MCF 10A (cell line): ENCODE measurements around the gene STARD13. TPM values are rescaled to one million over a fixed set of nuclear protein-coding genes. Genes with fewer than 3 reads are reported as not detected.

Experiments used
- BruUV-seq: library from RNA; stranded (reverse); fragments of 400-500 nt; replicated peaks from 2 replicates; lab custom pipeline; 2021; lab: Mats Ljungman, UMichigan
- CTCF ChIA-PET: fragments of 300-600 bp; sonication (Branson Sonifier 250); formaldehyde crosslinking; extraction: SDS; loops from one replicate; lab custom pipeline; 2021; ENCODE audit warnings: antibody characterized with exemption, inconsistent platforms; lab: Yijun Ruan, JAX
- POLR2A ChIA-PET: fragments of 300-600, 350-650 bp; sonication (Branson Sonifier 250); formaldehyde crosslinking; extraction: SDS; loops from one replicate; lab custom pipeline; 2020; ENCODE audit warnings: antibody characterized with exemption, inconsistent platforms; lab: Yijun Ruan, JAX
- DNase-seq: peaks from one replicate; pipeline ENCODE4 v3.0.0-alpha.2; 2018; ENCODE audit not compliant: unreplicated experiment
- H3K27ac Mint-ChIP-seq: one replicate; pipeline ENCODE4 v1.8.0; 2022; ENCODE audit warnings: mild to moderate bottlenecking, low read depth, mixed read lengths; ENCODE audit not compliant: unreplicated experiment
- H3K27me3 Mint-ChIP-seq: one replicate; pipeline ENCODE4 v1.8.0; 2022; ENCODE audit warnings: mixed read lengths; ENCODE audit not compliant: insufficient read depth, unreplicated experiment
- H3K36me3 Mint-ChIP-seq: one replicate; pipeline ENCODE4 v1.8.0; 2022; ENCODE audit warnings: mild to moderate bottlenecking, moderate library complexity, mixed read lengths; ENCODE audit not compliant: insufficient read depth, unreplicated experiment
- H3K4me1 Mint-ChIP-seq: one replicate; pipeline ENCODE4 v1.8.0; 2022; ENCODE audit warnings: mixed read lengths; ENCODE audit not compliant: insufficient read depth, unreplicated experiment
- H3K4me3 Mint-ChIP-seq: one replicate; pipeline ENCODE4 v1.8.0; 2022; ENCODE audit warnings: mild to moderate bottlenecking, moderate library complexity, mixed read lengths; ENCODE audit not compliant: unreplicated experiment
- H3K9me3 Mint-ChIP-seq: one replicate; pipeline ENCODE4 v1.8.0; 2022; ENCODE audit warnings: mixed read lengths; ENCODE audit not compliant: unreplicated experiment
- CTCF ChIP-seq: fragments of 200-600 bp; IDR thresholded peaks from one replicate; pipeline ENCODE4 v1.8.0; 2022; ENCODE audit warnings: antibody characterized with exemption, mild to moderate bottlenecking; ENCODE audit not compliant: unreplicated experiment
- intact Hi-C: fragments of 100-400 bp; cut with micrococcal nuclease; formaldehyde crosslinking; loops from 2 replicates; pipeline ENCODE4 v1.14.1; 2022
- total RNA-seq: library from RNA; stranded (reverse); gene quantifications from 2 replicates; pipeline ENCODE4 v1.2.3, GENCODE V29; 2022

The STARD13 gene
- total RNA-seq, 1 experiment from 2014 or later: 31.9 TPM

GRCh38 chr13:33284916-33285315 lies 639 bp downstream of the STARD13 start:
- intact Hi-C loops: loop anchor here (1.0 to 2.0 kb wide), 3 partner anchors 22 to 258 kb away; no protein-coding TSS in a partner anchor
- no peak for DNase-seq
- peak overlapping the region; percentile 95 for H3K27ac Mint-ChIP-seq
- no peaks in the 10 kb centered on the region for H3K9me3 Mint-ChIP-seq
- TSS peak; percentile 65 for BruUV-seq
- no peak for TF ChIP-seq CTCF
- H3K4me1 Mint-ChIP-seq: peaks cover 37% of the 10 kb centered on the region
- ChIA-PET CTCF (interaction anchor here (0.8 to 1.6 kb wide), 5 partner anchors 8 to 696 kb away, joined by 3 to 6 read pairs (median 4); no protein-coding TSS in a partner anchor), POLR2A (interaction anchor here (0.7 to 5.8 kb wide), 41 partner anchors 9 to 746 kb away, joined by 3 to 192 read pairs (median 5); partner anchors contain the start of gene N4BP2L2)
- H3K36me3 Mint-ChIP-seq: peaks cover 12% of the 10 kb centered on the region
- peak overlapping the region; percentile 91 for H3K4me3 Mint-ChIP-seq
- no peaks in the 10 kb centered on the region for H3K27me3 Mint-ChIP-seq

- ChIA-PET POLR2A (interaction anchor here (0.6 to 5.8 kb wide), 16 partner anchors 8 to 968 kb away, joined by 3 to 192 read pairs (median 14); no protein-coding TSS in a partner anchor), CTCF (interaction anchor here (0.6 to 0.7 kb wide), 2 partner anchors 58 to 440 kb away, joined by 3 to 4 read pairs; no protein-coding TSS in a partner anchor)
- no peak for DNase-seq
- no TSS peak for BruUV-seq
- Mint-ChIP-seq H3K27ac (peak overlapping the region; percentile 95), H3K4me3 (peak overlapping the region; percentile 91), H3K27me3 (no peaks in the 10 kb centered on the region), H3K9me3 (no peaks in the 10 kb centered on the region), H3K36me3 (peaks cover 12% of the 10 kb centered on the region), H3K4me1 (peaks cover 46% of the 10 kb centered on the region)
- intact Hi-C loops: loop anchor here (2.0 kb wide), 2 partner anchors 21 to 259 kb away; no protein-coding TSS in a partner anchor
- TF ChIP-seq CTCF: no peak
Observed at GRCh38 chr13:33284031-33284430, 1.5 kb downstream of the STARD13 start.

GRCh38 chr13:33283195-33283911 lies 2.2 kb downstream of the STARD13 start:
- TF ChIP-seq CTCF: no peak
- intact Hi-C loops: no loop called here
- Mint-ChIP-seq H3K27me3 (no peaks in the 10 kb centered on the region), H3K36me3 (peaks cover 19% of the 10 kb centered on the region), H3K9me3 (no peaks in the 10 kb centered on the region), H3K4me3 (peak overlapping the region; percentile 91), H3K4me1 (peaks cover 53% of the 10 kb centered on the region), H3K27ac (peak overlapping the region; percentile 95)
- no TSS peak for BruUV-seq
- no peak for DNase-seq
- ChIA-PET POLR2A (interaction anchor here (0.6 to 5.8 kb wide), 25 partner anchors 18 to 1183 kb away, joined by 3 to 192 read pairs (median 7); partner anchors contain the start of gene N4BP2L2), CTCF (interaction anchor here (0.6 to 1.3 kb wide), 4 partner anchors 57 to 441 kb away, joined by 3 to 4 read pairs (median 4); no protein-coding TSS in a partner anchor)
